IMR-90 (cell line): ENCODE results near the gene GRAMD4. TPM values are rescaled to one million over a fixed set of nuclear protein-coding genes. Genes with fewer than 3 reads are reported as not detected.

Source experiments
- ATAC-seq: fragments of 200-7000 bp; cut with Tn5 transposase; 2 replicates; pipeline ENCODE4 v1.9.1; 2020; ENCODE audit warnings: low read depth, mild to moderate bottlenecking, moderate library complexity
- BruUV-seq: library from RNA; stranded (reverse); fragments of 400-500 nt; replicated peaks from 2 replicates; lab custom pipeline; 2021; lab: Mats Ljungman, UMichigan
- CTCF ChIA-PET: fragments of 300-600 bp; formaldehyde crosslinking; extraction: SDS; loops from one replicate; lab custom pipeline; 2021; ENCODE audit warnings: antibody characterized with exemption; lab: Yijun Ruan, JAX
- POLR2A ChIA-PET: fragments of 300-600 bp; sonication (Branson Sonifier 250); formaldehyde crosslinking; loops from one replicate; lab custom pipeline; 2022; ENCODE audit warnings: antibody characterized with exemption; ENCODE audit not compliant: unreplicated experiment; lab: Charles Lee
- DNase-seq: peaks from one replicate; pipeline ENCODE4 v3.0.0; 2013
- H2AFZ ChIP-seq: replicated peaks from 2 replicates; pipeline ENCODE3; 2013; ENCODE audit warnings: low read length, mild to moderate bottlenecking; ENCODE audit not compliant: poor library complexity
- H2AK5ac ChIP-seq: 2 replicates; pipeline ENCODE4 v1.6.1; 2013; ENCODE audit warnings: low read depth, low read length, inconsistent platforms
- H2AK9ac ChIP-seq: replicated peaks from 2 replicates; pipeline ENCODE3; 2013; ENCODE audit warnings: mild to moderate bottlenecking, low read depth, low read length, moderate library complexity; ENCODE audit not compliant: poor library complexity
- H2BK120ac ChIP-seq: 2 replicates; pipeline ENCODE4 v1.6.1; 2013; ENCODE audit warnings: low read depth, low read length, inconsistent platforms
- H2BK15ac ChIP-seq: 3 replicates; pipeline ENCODE4 v1.6.1; 2013; ENCODE audit warnings: low read depth, low read length, inconsistent platforms
- H2BK20ac ChIP-seq: 2 replicates; pipeline ENCODE4 v1.6.1; 2013; ENCODE audit warnings: low read depth, mild to moderate bottlenecking, inconsistent platforms, low read length, moderate library complexity
- H2BK5ac ChIP-seq: 2 replicates; pipeline ENCODE4 v1.6.1; 2013; ENCODE audit warnings: mild to moderate bottlenecking, low read depth, low read length, inconsistent platforms; ENCODE audit not compliant: poor library complexity, severe bottlenecking
- H3K14ac ChIP-seq: replicated peaks from 2 replicates; pipeline ENCODE4 v1.6.1; 2013; ENCODE audit warnings: low read depth, low read length, inconsistent platforms
- H3K18ac ChIP-seq: 2 replicates; pipeline ENCODE4 v1.6.1; 2013; ENCODE audit warnings: low read depth, low read length, control low read depth
- H3K23ac ChIP-seq: 2 replicates; pipeline ENCODE4 v1.6.1; 2013; ENCODE audit warnings: low read depth, low read length, inconsistent platforms
- H3K27ac ChIP-seq: 2 replicates; pipeline ENCODE4 v1.5.1; 2013; ENCODE audit warnings: mild to moderate bottlenecking, control low read depth, low read length; ENCODE audit not compliant: insufficient read depth
- H3K27me3 ChIP-seq: 2 replicates; pipeline ENCODE4 v1.6.1; 2013; ENCODE audit warnings: low read length; ENCODE audit not compliant: control insufficient read depth, insufficient read depth
- H3K36me3 ChIP-seq: 2 replicates; pipeline ENCODE4 v1.6.1; 2013; ENCODE audit warnings: low read length, mixed read lengths; ENCODE audit not compliant: control insufficient read depth, insufficient read depth
- H3K4ac ChIP-seq: 2 replicates; pipeline ENCODE4 v1.6.1; 2013; ENCODE audit warnings: low read depth, low read length, inconsistent platforms
- H3K4me1 ChIP-seq: 2 replicates; pipeline ENCODE4 v1.6.1; 2013; ENCODE audit warnings: low read length, mixed read lengths; ENCODE audit not compliant: control insufficient read depth, insufficient read depth
- H3K4me2 ChIP-seq: 2 replicates; pipeline ENCODE4 v1.6.1; 2013; ENCODE audit warnings: low read depth, mild to moderate bottlenecking, control low read depth, low read length, moderate library complexity
- H3K4me3 ChIP-seq: 2 replicates; pipeline ENCODE4 v1.5.1; 2013; ENCODE audit warnings: low read depth, mild to moderate bottlenecking, control low read depth, low read length, moderate library complexity; ENCODE audit not compliant: insufficient read depth
- H3K56ac ChIP-seq: 2 replicates; pipeline ENCODE4 v1.6.1; 2013; ENCODE audit warnings: low read length, inconsistent platforms; ENCODE audit not compliant: insufficient read depth; ENCODE audit errors: extremely low read depth
- H3K79me1 ChIP-seq, 2 experiments: 2 replicates each; pipeline ENCODE4 v1.6.1; 2013; ENCODE audit warnings: low read length in 2 of 2, inconsistent platforms in 1 of 2, low read depth in 1 of 2
- H3K9ac ChIP-seq: 2 replicates; pipeline ENCODE4 v1.6.1; 2013; ENCODE audit warnings: low read depth, low read length, control low read depth
- H3K9me1 ChIP-seq: 2 replicates; pipeline ENCODE4 v1.6.1; 2013; ENCODE audit warnings: low read length, inconsistent platforms; ENCODE audit not compliant: insufficient read depth
- H3K9me3 ChIP-seq: 2 replicates; pipeline ENCODE4 v1.6.1; 2013; ENCODE audit warnings: low read length; ENCODE audit not compliant: control insufficient read depth, insufficient read depth
- H4K20me1 ChIP-seq: 2 replicates; pipeline ENCODE4 v1.6.1; 2013; ENCODE audit warnings: low read length, inconsistent platforms; ENCODE audit not compliant: insufficient read depth
- H4K5ac ChIP-seq: 2 replicates; pipeline ENCODE4 v1.6.1; 2013; ENCODE audit warnings: mild to moderate bottlenecking, low read depth, low read length, control low read depth
- H4K8ac ChIP-seq, 2 experiments: 2 replicates each; pipeline ENCODE4 v1.6.1; 2013; ENCODE audit warnings: low read depth in 2 of 2, low read length in 2 of 2, control low read depth in 1 of 2, inconsistent platforms in 1 of 2
- H4K91ac ChIP-seq: 2 replicates; pipeline ENCODE4 v1.6.1; 2013; ENCODE audit warnings: low read depth, low read length, inconsistent platforms; ENCODE audit not compliant: insufficient read depth
- CEBPB ChIP-seq: IDR thresholded peaks from 2 replicates; pipeline ENCODE4 v1.6.1; 2012; ENCODE audit warnings: low read depth, low read length, improper control_type of control experiment
- CHD1 ChIP-seq: IDR thresholded peaks from 2 replicates; pipeline ENCODE4 v1.6.1; 2012; ENCODE audit warnings: low read depth, low read length, improper control_type of control experiment
- MAFK ChIP-seq: IDR thresholded peaks from 2 replicates; pipeline ENCODE4 v1.6.1; 2012; ENCODE audit warnings: low read depth, low read length, improper control_type of control experiment
- MAZ ChIP-seq: IDR thresholded peaks from 2 replicates; pipeline ENCODE4 v1.6.1; 2012; ENCODE audit warnings: low read depth, mild to moderate bottlenecking, low read length, improper control_type of control experiment, moderate library complexity, borderline replicate concordance
- RAD21 ChIP-seq: IDR thresholded peaks from 2 replicates; pipeline ENCODE4 v1.6.1; 2012; ENCODE audit warnings: low read length, improper control_type of control experiment
- SMC3 ChIP-seq: fragments of 150-350 bp; IDR thresholded peaks from 2 replicates; pipeline ENCODE4 v1.6.1; 2016; ENCODE audit warnings: low read depth, mild to moderate bottlenecking, antibody characterized with exemption, low read length, moderate library complexity
- WGBS, 2 experiments: methylation state at CpG; one replicate each; pipeline versions ENCODE4 v1.1.5 to v1.1.7; 2013; ENCODE audit warnings: missing lambda C conversion rate in 2 of 2; ENCODE audit not compliant: insufficient read length in 1 of 2; ENCODE audit errors: extremely low coverage in 2 of 2; 5-methylcytosine and 5-hydroxymethylcytosine counted together
- dilution Hi-C: fragments of 300-500 bp; cut with HindIII; formaldehyde crosslinking; loops from one replicate; pipeline ENCODE4 v1.14.3; 2018; ENCODE audit warnings: low sequenced_read_pairs; ENCODE audit not compliant: unreplicated experiment
- in situ Hi-C: fragments of 300-500 bp; cut with MboI; formaldehyde crosslinking; loops from 3 replicates; pipeline ENCODE4 v1.14.3; 2019; ENCODE audit warnings: low sequenced_read_pairs, inconsistent platforms, mixed read lengths
- intact Hi-C: fragments of 100-400 bp; cut with micrococcal nuclease; formaldehyde crosslinking; loops from 2 replicates; pipeline ENCODE4 v1.10.0; 2022
- polyA plus RNA-seq, 3 experiments: library from polyadenylated mRNA; depleted of rRNA; stranded (reverse); fragments of >200 nt; gene quantifications; 2 replicates each; pipeline ENCODE4 v1.2.3, GENCODE V29; 2012; ENCODE audit warnings: low replicate concordance in 1 of 3
- total RNA-seq: library from RNA; depleted of rRNA; stranded (reverse); fragments of >200 nt; gene quantifications from 2 replicates; pipeline ENCODE4 v1.2.3, GENCODE V29; 2012

The GRAMD4 gene
- total and polyA plus RNA-seq, 2 of the 4 experiments (the other 2 are of a cell fraction) = 2.7 to 5.8 TPM

GRCh38 chr22:46657996-46658947 lies 38.1 kb downstream of the GRAMD4 start:
- POLR2A ChIA-PET = no interaction called here
- in situ Hi-C loops = no loop called here

More at GRCh38 chr22:46657996-46658947, 38.1 kb downstream of the GRAMD4 start:
- no peaks in the 10 kb centered on the region for H3K9me3 ChIP-seq
- H3K9ac ChIP-seq = no peak overlapping the region
- no peak for ATAC-seq
- H4K20me1 ChIP-seq = peaks cover 6% of the 10 kb centered on the region; the same call in 1 of the 2 replicates
- no peak overlapping the region for H2BK5ac ChIP-seq
- H4K5ac ChIP-seq = no peak overlapping the region
- H3K14ac ChIP-seq = no peak overlapping the region
- no peak overlapping the region for H2BK120ac ChIP-seq
- no peak overlapping the region for H2AK5ac ChIP-seq
- no TSS peak for BruUV-seq
- peaks cover 3% of the 10 kb centered on the region; the same call in 1 of the 2 replicates for H3K4me1 ChIP-seq
- H3K4me2 ChIP-seq = no peak overlapping the region
- H2AK9ac ChIP-seq = no peak overlapping the region
- no peak overlapping the region for H3K56ac ChIP-seq
- H3K27me3 ChIP-seq = no peaks in the 10 kb centered on the region
- intact Hi-C loops (no loop called here), dilution Hi-C loops (no loop called here)
- CTCF ChIA-PET = no interaction called here
- no peak overlapping the region for H3K4ac ChIP-seq
- no peak overlapping the region for H3K27ac ChIP-seq
- H4K8ac ChIP-seq = no peak overlapping the region
- no peak overlapping the region for H2AFZ ChIP-seq
- no peak for TF ChIP-seq RAD21
- no peak for TF ChIP-seq MAFK
- TF ChIP-seq SMC3 = no peak
- TF ChIP-seq MAZ = no peak
- TF ChIP-seq CEBPB = no peak
- no peak for TF ChIP-seq CHD1
- H2BK15ac ChIP-seq = no peak overlapping the region
- no peak overlapping the region for H4K91ac ChIP-seq
- WGBS, 2 experiments = 97% methylated on average over 6 of the region's 37 CpGs; no CpG with 5 or more reads in 1 of the 2 experiments
- no peak overlapping the region for H3K18ac ChIP-seq
- no peak overlapping the region for H2BK20ac ChIP-seq
- peaks cover 6% of the 10 kb centered on the region; the same call in 1 of the 2 replicates for H3K9me1 ChIP-seq
- no peak overlapping the region for H3K4me3 ChIP-seq
- H3K23ac ChIP-seq = no peak overlapping the region
- DNase-seq = no peak
- H3K79me1 ChIP-seq = 0 out of 4 replicates have a peak, but pooled peaks cover 0 to 2% of the 10 kb centered on the region in 2 experiments
- H3K36me3 ChIP-seq = peaks cover 15% of the 10 kb centered on the region; the same call in 1 of the 2 replicates
